ENCODE measurements around the gene OBSL1. TPM values are rescaled to one million over a fixed set of nuclear protein-coding genes. Genes with fewer than 3 reads are reported as not detected.

The OBSL1 gene
- total RNA-seq, 1 donor from 2014 or later = 199 TPM

DNA sequence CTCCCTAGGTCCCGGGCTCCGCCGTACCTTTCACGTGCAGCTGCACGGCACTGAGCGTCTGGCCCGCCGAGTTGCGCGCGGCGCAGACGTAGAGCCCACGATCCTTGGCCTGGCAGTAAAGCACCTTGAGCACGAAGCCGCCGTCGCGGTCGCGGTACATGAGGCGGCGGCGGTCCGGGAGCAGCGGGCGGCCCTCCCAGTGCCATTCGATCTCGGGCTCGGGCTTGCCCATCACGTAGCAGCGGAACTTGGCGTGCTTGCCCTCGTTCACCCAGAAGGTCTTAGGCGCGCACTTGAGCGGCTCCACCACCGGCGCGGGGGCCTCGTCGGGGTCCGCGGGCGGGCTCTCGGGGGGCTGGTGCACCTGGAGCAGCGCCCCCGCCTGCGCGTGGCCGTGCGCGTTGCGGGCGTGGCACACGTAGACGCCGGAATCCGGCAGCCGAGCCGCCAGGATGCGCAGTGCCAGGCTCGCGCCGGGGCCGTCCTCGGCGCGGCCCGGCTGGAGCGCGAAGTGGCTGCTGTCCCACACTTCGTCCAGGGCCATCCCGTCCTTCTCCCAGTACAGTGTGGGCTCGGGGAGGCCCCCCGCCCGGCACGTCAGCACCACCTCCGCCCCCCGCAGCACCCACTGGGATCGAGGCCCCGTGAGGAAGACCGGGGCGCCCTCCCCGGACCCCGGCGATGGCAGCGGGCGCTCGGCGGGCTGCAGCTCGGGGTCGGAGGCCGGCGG lies 980 bp downstream of the OBSL1 start:
- intact Hi-C loops (cut with DNase I) = loop anchor here (1.0 to 2.0 kb wide), 2 partner anchors 26 to 75 kb away; partner anchors contain the start of gene STK11IP
- no peak for DNase-seq (ENCODE audit: low spot score)

DNA sequence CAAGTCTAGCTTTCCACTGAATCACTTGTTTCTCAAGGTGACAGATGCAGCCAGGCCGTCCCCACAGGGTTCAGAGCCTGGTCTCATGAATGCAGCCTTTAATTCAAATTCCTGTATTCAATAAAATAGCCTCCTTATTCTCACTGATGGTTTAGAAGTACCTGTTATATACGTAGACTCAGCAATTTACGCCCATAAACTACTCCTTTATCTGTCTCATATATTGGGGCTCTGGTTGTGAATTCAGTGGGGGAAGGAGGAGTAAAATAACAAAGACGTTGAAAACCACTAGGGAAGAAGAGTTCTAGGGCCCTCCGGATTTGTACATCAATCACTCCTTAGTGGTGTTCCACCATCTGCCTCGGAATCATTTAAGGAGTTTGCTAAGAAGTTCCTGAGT lies 1.7 kb downstream of the OBSL1 start:
- DNase-seq (ENCODE audit: low spot score) = no peak
- intact Hi-C loops (cut with DNase I) = loop anchor here (1.0 to 2.0 kb wide), 2 partner anchors 27 to 76 kb away; partner anchors contain the start of gene STK11IP

DNA sequence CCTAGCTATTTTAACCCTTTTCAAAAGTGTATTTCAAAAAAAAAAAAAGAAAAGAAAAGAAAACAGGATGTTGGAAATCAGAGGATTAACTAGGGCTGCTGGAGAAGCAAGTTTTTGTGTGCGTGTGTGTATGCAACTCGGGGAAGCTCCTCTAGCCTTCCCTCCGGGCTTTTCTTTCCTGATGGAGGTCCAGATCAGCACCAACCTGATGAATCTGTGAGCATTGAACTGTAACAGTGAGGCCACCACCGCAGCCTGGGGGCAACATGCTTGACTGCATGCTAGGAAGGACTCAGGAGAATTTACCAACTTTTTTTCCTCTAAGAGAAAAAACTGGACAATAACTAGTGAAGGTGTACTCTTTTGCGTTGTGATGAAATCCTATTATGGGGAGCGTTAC lies 2.3 kb downstream of the OBSL1 start:
- intact Hi-C loops (cut with DNase I) = no loop called here
- no peak for DNase-seq (ENCODE audit: low spot score)

DNA sequence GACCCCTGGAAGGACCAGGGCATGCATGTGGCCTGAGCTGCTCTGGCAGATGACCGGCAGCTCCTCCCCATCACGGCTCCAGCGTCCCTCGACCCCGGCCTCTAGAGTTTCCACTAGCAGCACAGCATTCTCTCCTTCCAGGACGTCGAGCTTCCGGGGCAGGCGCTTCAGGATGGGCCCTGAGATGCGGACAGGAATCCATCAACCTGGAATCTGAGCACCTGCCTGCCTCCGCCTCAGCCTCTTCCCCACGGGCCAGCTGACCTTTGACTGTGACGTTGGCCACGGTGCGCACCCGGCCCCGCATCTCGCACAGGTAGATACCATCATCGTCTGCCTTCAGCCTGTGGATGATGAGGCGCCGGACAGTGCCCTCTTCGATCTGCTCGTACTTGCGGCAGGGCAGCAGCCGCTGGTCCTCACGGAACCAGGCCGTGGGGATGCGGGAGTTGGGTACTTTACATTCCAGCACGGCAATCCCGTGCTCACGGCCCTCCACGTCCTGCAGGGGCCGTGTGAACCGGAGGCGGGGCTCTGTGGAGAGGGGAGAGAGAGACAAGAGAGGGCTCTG lies 3.5 kb downstream of the OBSL1 start:
- no peak for DNase-seq (ENCODE audit: low spot score)
- intact Hi-C loops (cut with DNase I) = no loop called here

DNA sequence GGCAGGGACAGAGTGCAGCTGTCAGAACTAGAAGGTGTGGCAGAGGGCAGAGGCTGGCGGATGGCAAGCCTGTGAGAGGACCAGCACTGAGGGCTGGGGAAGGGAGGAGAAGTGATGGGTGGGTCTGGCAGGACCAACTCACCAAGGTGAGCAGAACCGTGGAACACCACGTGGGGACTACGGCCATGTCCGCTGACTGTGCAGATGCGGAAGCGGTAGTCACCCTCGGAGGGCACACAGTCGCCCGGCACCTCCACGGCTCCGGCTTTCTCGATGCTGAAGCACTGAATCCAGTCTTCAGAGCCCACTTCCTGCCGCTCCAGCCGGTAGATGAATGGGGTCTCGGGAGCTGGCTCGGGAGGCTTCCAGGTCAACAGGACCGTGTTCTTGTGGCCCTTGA lies 4.2 kb downstream of the OBSL1 start:
- peak; percentile 75 for DNase-seq (ENCODE audit: low spot score)
- intact Hi-C loops (cut with DNase I) = no loop called here

DNA sequence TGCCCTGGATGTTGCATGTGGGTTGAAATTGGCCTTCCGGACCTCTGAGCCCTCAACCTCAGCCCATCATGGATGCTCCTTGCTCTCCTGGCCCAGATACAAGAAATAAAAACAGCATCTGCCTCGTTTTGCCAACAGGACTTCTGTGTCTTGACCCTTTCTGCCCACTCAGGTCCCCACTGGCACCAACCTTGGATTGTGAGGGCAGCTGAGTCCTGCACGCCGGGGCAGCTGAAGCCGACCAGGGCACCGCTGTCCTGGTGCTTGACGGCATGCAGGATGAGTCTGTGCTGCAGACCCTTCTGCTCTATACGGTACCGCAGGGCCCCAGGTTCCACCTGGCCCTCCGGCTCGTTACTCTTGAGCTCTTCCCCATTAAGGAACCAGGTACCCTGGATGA lies 4.7 kb downstream of the OBSL1 start:
- intact Hi-C loops (cut with DNase I) = no loop called here
- DNase-seq (ENCODE audit: low spot score) = no peak

DNA sequence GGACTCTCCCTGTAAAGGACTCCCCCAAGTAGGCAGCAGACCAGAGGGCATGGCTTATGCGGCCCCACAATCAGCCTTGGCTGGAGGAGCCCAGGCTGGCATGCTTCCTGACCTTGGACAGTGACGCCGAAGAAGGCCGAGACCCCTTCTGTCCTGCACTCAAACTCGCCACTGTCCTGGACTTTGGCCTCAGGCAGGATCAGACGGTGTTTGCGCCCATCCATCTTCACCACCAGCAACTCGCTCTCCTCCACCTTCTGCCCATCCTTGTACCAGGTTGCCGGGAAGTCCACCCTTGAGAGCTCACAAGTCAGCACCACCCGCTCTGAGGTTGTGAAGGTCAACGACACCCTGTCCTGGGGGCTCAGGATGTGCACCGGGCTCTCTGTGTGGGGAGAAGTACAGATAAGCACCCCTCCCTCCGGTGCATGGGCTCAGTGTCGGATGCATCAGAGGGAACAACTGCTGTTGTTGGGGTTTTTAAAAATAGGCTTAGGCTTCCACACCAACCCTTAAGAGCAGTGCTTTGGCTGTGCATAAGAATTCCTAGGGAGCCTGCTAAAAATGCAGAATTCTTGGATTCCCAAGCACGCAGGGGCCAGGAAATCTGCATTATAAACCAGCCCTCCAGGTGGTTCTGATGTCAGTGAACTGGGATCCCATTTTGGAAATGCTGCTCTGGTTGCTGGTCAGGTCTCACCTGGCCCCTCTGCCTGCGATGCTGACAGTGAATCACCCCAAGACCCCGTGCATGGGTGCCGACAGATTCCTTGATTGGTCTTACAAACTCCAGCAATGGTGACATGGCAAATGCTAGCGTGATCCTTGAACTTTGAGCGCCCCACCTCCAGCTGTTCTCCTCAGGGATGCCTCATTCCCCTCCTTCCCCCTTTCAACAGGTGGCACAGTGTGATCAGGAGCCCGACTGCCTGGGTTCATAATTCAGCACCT lies 5.9 kb downstream of the OBSL1 start:
- DNase-seq (ENCODE audit: low spot score) = no peak
- intact Hi-C loops (cut with DNase I) = no loop called here

DNA sequence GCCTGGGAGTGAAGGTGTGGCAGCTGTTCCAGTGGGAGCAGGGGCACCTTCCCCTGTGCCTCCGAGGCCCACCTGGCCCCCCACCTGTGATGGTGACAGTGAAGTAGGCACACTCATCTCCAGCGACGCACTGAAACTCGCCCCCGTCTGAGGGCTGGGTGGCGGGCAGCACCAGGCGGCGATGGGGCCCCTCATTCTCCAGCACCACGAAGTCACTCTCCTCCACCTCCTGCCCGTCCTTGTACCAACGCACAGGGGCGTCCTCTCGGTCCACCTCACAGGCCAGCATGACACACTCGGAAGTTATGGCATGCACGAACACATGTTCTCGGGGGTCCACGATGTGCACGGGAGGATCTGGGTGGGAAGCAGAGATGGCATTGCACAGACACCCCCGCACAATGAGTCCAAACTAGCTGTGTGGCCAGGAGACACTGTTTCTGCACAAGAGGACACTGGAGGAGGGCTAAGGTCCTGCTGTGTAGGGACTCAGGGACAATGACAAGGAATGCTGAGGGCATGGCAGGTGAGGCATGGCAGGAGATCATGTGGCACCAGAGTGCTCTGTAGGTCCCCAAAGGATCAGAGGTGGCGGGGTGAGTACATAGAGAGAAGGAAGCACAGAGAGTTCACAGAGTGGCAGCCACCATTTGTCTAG lies 7.9 kb downstream of the OBSL1 start:
- intact Hi-C loops (cut with DNase I) = loop anchor here (5.0 kb wide), 1 partner anchor 39 kb away; no protein-coding TSS in a partner anchor
- DNase-seq (ENCODE audit: low spot score) = no peak

DNA sequence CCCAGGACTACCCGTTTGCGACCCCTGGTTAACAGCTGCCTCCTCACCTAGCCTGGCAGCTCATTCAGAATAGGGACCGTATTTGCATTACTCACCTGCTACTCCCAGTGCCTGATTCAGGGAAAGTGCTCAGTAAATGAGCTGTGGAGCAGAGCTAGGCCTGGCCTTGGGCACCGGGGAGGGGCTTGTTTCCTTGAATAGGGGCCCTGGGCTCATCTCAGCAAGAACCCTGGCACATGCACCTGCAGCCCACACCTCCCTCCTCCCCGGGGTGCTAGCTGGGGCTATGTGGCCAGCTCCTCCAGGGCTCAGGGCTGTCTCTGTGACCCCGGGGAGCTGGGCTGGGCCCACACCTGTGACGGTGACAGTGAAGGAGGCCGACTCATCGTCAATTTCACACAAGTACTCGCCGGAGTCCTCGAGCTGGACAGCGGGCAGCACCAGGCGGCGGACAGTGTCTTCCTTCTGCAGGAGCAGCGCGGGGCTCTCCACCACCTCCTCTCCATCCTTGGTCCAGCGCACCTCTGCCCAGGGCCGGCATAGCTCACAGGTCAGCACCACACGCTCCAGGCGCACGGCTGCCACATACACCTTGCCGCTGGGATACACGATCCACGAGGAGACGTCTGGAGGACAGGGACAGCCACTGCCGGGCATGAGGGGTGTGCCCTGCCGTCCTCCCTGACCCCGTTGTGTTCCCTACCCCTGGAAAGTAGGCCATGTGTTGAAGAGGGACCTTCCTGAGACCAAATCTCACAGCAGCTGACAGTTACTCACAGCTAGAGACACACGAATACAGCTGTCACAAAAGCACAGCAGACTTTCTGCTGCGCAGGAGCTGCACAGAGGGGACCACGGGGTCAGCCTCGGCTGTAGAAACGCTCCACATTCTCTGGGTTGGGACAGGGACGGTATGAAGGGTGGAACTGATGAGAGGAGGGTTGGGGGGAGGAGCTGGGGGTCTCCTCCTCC lies 9.0 kb downstream of the OBSL1 start:
- intact Hi-C loops (cut with DNase I) = loop anchor here (5.0 kb wide), 1 partner anchor 40 kb away; no protein-coding TSS in a partner anchor
- peak; percentile 74 for DNase-seq (ENCODE audit: low spot score)

DNA sequence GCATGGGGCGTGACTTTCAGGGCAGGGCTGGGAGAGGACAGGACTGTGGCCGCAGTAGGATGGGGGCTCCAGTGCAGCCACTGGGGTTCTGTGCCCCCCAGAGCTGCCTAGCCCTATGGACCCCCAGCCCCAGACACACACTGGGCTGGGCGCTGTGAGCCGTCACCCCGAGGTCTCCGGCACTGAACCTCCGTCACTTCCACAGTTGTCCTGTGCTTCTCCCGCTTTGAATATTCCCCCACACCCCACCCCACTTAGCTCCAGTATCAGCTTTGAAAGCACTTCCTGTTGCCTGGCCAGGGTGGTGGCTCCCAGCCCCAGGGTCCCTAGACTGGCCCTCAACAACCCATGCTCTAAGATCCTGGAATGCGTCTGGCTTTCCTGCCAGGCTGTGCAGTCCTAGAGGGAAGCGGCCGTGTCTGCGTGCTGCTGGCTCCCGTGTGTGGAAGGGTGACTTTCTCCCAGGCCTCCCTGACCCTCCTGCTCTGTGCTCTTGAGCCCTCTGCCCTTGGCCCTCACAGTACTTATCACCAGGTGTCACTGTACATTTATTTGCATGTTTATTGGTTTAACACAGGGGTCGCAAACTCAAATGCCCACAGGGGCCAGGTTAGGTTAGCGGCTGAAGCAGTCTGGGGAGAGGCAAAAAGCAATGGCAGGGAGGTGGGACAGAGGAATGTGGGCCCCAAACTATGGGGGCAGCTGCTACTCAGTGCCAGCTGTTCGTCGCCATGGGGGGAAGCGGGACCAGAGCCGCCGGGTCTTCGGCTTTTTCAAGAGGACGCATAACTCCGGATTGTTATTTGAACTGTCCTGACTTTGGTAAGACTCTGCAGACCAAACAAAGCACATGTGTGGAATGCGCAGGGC lies 9.9 kb downstream of the OBSL1 start:
- intact Hi-C loops (cut with DNase I) = loop anchor here (5.0 kb wide), 1 partner anchor 41 kb away; no protein-coding TSS in a partner anchor
- DNase-seq (ENCODE audit: low spot score) = peak; percentile 66

DNA sequence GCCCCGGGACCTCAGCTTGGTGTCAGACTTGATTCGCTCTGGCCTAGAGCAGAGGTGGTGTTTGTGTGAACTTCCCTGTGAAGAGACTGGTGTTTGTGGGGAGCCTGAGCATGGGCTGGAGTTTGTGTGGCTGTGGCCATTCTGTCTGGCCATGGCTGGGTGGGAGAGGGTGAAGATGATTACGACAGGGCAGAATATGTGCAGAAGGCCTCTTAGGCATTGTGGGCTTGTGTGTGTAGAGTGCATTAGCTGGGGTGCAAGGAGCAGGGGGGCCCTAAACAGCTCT lies 10.5 kb downstream of the OBSL1 start:
- no peak for DNase-seq (ENCODE audit: low spot score)
- intact Hi-C loops (cut with DNase I) = loop anchor here (5.0 kb wide), 1 partner anchor 41 kb away; no protein-coding TSS in a partner anchor

DNA sequence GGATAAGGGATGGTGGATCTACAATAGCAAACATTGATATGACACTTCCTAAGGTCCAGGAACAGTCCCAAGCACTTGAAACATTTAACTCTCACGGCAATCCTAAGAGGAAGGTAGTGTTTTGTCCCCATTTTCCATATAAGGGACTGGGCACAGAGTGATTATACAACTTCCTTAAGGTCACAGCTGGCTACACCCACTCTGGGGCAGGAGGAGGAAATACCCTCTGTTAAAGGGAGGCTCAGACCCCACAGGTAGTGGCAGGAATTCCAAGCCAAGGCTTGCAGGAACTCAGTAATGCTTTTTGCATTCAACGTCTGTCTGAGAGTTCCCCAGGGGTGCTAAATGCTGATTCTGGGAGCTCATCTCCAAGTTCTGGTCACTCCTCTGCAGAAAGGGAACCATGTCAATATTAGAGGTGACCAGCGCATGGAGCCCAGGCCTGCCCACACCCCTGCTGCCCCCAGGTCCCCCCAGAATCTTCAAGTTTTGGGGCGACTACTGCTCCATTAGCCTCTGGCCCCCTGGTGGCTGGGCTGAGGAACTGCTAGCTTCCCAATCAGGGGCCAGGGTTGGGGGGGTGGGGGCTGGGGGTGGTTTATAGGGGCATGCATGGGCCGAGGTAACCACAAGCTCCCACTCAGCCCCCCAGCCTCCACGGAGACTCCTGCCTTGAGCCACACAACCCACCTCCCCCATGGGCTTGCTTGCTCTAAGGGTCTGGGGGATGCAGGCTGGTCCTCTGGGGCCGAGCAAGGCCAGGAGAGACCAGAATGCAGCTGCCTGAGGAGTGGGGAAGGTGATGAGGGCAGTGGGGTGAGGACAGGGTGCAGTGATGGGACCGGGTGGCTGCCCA lies 11.1 kb downstream of the OBSL1 start:
- intact Hi-C loops (cut with DNase I) = loop anchor here (5.0 kb wide), 1 partner anchor 42 kb away; no protein-coding TSS in a partner anchor
- DNase-seq (ENCODE audit: low spot score) = no peak

DNA sequence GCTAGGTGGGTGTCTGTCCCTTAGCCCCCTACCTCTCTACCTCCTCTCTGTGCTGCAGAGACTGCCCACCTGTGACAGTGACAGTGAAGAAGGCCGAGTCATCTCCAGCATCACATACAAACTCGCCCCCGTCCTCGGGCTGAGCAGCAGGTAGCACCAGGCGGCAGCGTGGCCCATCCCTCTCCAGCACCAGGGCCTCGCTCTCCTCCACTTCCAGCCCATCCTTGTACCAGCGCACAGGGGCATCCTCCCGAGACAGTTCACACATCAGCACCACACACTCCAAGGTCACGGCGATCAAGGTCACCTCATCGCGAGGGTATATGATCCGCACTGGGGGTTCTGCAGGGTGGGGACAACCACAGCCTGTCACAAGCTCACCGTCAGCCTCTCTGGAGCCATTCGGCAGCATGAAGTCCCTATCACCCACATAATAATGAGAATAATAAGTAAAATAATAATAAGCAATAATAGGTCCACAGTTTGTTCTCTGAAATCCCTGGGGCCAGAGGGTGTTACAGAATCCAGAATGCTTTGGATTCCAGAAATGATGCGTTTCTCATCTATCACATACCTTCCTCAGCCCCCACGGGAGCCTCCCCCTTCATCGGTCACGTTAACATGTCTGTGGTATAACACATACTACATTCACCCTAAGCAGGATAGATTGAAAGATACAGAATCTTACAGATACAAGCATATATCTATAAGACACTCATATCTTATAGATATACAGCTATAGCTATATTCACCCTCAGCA lies 12.0 kb downstream of the OBSL1 start:
- intact Hi-C loops (cut with DNase I) = no loop called here
- no peak for DNase-seq (ENCODE audit: low spot score)

DNA sequence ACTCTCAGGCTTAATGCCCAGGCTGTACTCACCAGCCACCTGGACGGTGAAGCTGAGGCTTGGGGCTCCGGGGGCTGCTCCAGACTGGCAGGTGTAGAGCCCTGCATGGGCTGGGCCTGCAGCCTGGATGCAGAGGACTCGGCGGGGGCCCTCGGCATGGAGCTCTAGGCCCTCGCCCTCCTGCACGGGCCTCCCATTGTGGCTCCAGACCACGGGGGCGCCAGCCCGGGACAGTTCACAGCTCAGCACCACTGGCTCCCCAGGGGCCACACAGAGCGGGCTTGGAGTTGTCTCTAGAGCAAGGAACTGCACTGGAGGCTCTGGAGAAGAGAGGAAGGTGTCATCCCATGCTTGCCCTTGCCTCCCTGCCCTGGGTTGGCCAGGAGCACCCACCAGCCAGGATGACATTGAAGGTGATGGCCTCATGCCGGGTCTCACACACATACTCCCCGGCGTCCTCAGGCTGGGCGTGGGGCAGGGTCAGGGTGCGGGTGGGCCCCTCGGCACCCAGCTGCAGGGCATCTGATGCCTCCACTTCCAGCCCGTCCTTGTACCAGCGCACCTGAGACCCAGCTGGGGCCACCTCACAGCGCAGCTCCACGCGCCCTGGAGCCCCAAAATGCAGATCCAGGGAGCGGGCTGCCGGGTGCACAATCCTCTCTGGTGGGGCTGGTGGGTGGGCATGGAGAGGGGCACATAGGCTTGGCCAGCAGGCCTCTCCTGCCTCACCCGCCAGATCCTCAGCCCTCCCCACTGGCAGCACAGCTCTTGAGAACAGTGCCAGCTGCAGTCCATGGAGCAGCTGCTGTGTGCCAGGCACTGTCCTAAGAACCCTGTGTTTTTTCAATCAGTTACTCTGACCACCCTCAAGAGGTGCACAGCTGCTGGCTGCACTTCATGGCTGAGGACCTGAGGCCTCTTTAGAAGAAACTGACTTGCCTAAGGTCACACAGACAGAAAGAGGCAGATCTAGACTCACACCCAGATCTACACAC lies 13.3 kb downstream of the OBSL1 start:
- DNase-seq (ENCODE audit: low spot score) = no peak
- intact Hi-C loops (cut with DNase I) = no loop called here

DNA sequence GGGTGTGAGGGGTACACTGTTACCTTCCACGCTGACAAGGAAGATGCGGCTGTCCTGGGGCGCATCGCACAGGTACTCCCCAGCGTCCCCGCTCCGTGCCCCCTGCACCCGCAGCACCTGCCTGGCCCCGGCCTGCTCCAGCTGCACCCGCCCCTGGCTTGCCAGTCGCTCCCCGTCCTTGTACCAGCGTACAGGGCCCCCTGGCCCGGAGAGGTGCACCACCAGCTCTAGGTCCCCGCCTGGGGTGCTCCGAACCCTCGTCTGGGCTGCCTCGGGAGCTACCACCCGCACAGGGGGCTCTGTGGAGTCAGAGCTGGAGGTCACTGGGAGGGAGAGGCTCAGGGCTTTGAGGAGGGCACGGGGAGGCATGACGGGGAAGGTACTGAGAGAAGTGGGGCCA lies 14.0 kb downstream of the OBSL1 start:
- DNase-seq (ENCODE audit: low spot score) = no peak

More for the DNA sequence above, 14.0 kb downstream of the OBSL1 start:
- intact Hi-C loops (cut with DNase I) = no loop called here

Data from cardiac septum (tissue), 1 donor.